Posterior vena cava (tissue), 2 donors: ENCODE results near the gene KIF3C. TPM values are rescaled to one million over a fixed set of nuclear protein-coding genes. Genes with fewer than 3 reads are reported as not detected.
A peak's percentile ranks its signal among the peaks of the same experiment; 100 is the strongest.
"Not testable (repeated sequence)": the region's sequence is repeated elsewhere in the genome, so short reads cannot be mapped to it uniquely, and the experiment has no call there.

Source experiments
- DNase-seq: peaks from one replicate; pipeline ENCODE4 v3.0.0-alpha.2; 2020; ENCODE audit warnings: low spot score
- intact Hi-C, 2 donors: fragments of 100-400 bp; cut with DNase I; formaldehyde crosslinking; loops; one replicate each; pipeline versions ENCODE4 v1.14.1 to v1.14.2; 2022 to 2023
- total RNA-seq, 2 donors: library from RNA; stranded (reverse); fragmentation: NEBNext Ultra II Directional; extraction: Animal tissue kit (Norgen Biotek cat#: 25700); gene quantifications; one replicate each; pipeline ENCODE4 v1.2.1, GENCODE V29; 2021
- donor health status: DM: yes; HTN: yes; CAD: no.
- donor health status: DM: yes; HTN: yes; CAD: no.

KIF3C gene
- total RNA-seq, 2 donors from 2014 or later = 3.9 to 10.9 TPM

DNA sequence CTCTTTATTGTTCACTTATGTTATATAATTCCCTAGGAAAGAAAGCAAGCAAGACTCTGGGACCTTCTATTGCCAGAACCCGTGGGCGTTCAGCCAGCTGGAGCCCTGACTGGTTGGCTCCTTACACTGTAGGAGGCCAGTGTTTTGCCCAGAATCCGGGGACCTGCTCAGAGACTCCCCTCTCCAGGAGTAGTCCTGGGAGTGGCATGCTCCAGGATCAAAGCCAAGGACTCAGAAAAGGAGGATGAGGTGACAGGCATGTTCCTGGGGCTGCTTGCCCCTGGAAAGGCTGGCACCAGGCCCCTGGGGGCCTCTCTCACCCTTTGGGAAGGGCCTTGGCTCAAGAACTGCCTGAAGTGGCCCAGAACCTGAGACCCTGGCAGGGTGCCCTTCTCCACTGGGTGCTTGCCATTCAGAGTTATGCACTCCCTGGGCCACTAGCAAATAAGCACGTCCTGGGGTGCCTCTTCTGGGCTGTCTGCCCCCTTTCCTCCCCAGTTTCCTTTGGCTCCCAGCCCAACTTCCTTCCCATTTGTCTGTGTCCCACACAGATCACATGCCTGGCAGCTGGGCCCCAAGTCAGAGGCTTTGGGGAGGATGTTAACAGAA lies 19.6 kb upstream of the KIF3C start:
- DNase-seq = peak; percentile 85
- intact Hi-C loops = no loop called here

DNA sequence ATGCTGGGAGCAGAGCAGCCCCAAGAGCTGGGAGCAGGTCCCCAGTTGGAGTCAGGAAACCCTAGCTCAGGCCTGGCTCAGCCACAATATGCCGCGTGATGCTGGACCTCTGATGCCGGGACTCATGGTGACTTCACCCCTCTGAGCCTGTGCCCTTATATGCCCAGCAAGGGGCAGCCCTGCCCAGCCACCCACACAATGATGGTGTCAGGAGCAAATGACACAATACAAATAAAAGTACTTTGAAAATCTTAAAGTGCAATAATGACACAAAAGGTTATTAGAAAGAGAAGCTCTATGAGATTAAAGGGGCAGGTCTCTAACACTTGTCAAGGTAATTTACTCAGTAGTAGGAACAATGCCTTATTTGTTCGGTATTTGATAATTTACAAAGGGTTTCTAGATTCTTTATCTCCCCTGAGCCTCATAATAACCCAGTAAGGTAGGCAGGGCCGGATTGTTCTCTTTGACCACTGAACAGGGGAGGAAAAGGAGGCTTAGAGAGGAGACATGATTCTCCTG lies 18.3 kb upstream of the KIF3C start:
- DNase-seq = peak; percentile 78

DNA sequence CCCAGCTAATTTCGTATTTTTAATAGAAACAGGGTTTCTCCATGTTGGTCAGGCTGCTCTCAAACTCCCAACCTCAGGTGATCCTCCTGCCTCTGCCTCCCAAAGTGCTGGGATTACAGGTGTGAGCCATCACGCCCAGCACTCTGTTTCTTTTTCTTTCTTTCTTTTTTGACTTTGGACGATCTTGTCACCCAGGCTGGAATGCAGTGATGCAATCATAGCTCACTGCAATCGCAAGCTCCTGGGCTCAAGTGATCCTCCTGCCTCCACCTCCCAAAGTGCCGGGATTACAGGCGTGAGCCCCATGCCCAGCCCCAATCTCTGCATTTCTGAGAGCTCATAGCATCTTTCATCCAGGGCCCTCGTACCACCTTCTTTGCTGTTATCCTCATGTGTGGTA lies 17.1 kb upstream of the KIF3C start:
- intact Hi-C loops = not testable (repeated sequence)
- peak; percentile 34 for DNase-seq

More for the DNA sequence above, 18.3 kb upstream of the KIF3C start:
- intact Hi-C loops = no loop called here

DNA sequence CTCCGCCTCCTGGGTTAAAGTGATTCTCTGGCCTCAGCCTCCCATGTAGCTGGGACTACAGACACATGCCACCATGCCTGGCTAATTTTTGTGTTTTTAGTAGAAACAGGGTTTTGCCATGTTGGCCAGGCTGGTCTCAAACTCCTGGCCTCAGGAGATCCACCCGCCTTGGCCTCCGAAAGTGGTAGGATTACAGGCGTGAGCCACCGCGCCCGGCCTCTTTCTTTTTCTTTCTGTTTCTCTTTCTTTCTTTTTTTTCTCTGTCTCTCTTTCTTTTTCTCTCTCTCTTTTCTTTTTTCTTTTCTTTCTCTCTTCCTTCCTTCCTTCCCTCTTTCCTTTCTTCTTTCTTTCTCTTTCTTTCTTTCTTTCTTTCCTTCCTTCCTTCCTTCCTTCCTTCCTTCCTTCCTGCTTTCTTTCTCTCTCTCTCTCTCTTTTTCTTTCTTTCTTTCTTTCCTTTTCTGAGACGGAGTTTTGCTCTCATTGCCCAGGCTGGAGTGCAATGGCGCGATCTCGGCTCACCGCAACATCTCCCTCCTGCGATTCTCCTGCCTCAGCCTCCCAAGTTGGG lies 16.6 kb upstream of the KIF3C start:
- peak; percentile 44 for DNase-seq
- intact Hi-C loops = not testable (repeated sequence)

DNA sequence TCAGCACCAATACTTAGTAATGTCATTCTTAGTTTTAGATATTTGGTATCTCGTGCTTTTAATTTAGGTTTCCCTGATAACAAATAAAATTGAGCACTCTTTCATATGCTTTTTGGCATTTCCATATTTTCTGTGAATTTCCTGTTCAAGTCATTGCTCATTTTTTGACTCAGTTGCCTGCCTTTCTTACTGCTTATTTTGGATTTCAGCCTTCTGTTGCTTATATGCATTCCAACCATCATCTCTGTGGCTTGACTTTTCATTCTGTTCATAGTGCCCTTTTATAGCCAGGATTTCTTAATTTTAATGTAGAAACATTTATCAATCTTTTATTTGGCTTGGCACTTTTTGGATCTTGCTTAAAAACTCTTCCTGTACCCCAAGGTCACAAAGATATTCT lies 14.5 kb upstream of the KIF3C start:
- intact Hi-C loops = no loop called here
- no peak for DNase-seq

DNA sequence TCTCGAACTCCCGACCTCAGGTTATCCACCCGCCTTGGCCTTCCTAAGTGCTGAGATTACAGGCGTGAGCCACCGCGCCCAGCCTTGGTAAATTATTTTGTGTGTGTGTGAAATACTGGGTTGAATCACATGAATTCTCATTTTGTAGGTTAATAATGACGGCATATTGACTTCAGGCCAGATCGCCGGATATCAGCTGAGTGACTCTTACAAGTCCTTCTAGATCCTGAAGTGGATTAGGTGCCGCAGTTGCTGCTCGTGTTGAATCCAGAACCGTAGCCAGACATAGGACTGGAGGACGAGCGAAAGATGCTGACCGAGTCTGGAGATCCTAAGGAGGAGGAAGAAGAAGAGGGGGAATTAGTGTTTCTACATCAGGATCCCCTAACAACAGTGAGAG lies 12.2 kb upstream of the KIF3C start:
- intact Hi-C loops = no loop called here

DNA sequence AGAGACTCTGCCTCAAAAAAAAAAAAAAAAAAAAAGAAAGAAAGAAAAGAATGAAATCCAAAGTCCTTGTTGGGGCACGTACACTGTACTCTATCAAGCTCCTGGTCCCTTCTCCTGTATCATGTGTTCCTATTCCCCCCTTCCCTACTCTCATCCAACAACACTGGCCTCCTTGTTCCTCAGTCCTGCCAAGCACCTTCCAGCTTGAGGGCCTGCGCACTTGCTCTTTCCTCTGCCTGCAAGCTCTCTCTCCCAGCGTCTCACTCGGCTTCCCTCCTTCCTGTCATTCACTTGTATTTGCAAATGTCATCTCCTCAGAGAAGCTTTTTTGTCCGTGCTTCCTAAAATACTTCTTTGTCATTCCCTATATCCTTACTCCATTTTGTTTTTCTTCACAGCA lies 10.8 kb upstream of the KIF3C start:
- intact Hi-C loops = loop anchor here in 1 of 2 donors (2.0 kb wide), 1 partner anchor 152 kb away; no protein-coding TSS in a partner anchor

More for the DNA sequence above, 12.2 kb upstream of the KIF3C start:
- peak; percentile 30 for DNase-seq

DNA sequence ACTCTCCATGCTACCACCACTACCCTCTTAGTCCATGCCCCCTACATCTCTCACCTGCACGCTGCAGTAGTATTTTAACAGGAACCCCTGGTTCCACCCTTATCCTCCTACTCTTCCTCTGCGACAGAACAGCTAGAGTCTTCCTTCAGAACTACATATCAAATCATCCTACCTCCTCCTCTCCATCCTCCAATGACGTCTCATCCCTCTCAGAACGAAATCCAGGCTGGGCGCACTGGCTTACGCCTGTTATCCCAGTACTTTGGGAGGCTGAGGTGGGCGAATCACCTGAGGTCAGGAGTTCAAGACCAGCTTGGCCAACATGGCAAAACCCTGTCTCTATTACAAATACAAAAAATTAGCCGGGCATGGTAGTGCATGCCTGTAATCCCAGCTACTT lies 10.3 kb upstream of the KIF3C start:
- intact Hi-C loops = loop anchor here in 1 of 2 donors (2.0 kb wide), 1 partner anchor 152 kb away; no protein-coding TSS in a partner anchor
- peak; percentile 49 for DNase-seq

More for the DNA sequence above, 10.8 kb upstream of the KIF3C start:
- DNase-seq = peak; percentile 44

DNA sequence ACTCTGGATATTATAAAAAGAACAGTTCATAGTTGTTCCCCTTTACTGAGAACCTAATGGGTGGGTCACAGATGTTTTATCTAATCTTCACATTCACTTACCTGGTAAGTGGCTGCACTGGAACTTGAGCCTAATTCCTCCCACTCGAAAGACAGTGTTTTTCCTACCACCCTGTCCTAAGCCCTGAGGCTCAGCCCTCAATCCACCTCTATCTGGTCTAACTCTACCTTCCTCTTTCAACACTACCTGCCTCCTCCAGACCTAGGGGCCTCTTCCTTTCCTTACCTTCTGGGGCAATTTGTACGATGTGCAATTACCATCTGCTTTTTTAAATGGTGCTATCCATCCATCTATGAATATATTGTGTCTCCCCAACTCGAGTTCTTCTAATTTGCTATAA lies 9.7 kb upstream of the KIF3C start:
- intact Hi-C loops = loop anchor here in 1 of 2 donors (2.0 kb wide), 1 partner anchor 153 kb away; no protein-coding TSS in a partner anchor

DNA sequence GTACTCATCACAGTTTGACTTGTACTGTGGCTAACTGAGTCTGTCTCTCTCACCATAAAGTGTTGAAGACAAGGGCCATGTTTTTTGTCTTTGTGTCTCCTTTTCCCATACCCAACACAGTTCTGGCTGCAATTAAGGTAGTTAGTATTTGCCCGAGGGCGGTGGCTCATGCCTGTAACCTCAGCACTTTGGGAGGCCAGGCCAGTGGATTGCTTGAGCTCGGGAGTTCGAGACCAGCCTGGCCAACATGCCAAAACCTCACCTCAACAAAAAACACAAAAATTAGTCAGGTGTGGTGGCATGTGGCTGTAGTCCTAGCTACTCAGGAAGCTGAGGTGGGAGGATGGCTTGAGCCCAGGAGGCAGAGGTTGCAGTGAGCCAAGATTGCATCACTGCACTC lies 6.9 kb upstream of the KIF3C start:
- intact Hi-C loops = no loop called here

More for the DNA sequence above, 9.7 kb upstream of the KIF3C start:
- DNase-seq = no peak

DNA sequence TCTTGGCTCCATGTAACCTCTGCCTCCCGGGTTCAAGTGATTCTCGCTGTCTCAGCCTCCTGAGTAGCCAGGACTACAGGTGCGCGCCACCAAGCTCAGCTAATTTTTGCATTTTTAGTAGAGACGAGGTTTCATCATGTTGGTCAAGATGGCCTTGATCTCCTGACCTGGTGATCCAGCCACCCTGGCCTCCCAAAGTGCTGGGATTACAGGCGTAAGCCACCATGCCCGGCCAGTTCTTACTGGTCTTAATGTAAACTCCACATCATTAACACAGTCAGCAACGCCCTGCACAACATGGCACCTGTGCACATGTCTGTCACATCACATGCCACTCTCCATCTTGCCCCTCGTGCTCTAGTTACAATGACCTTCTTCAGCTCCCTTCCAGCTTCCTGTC lies 5.8 kb upstream of the KIF3C start:
- peak; percentile 31 for DNase-seq
- intact Hi-C loops = no loop called here

More for the DNA sequence above, 6.9 kb upstream of the KIF3C start:
- peak; percentile 22 for DNase-seq

DNA sequence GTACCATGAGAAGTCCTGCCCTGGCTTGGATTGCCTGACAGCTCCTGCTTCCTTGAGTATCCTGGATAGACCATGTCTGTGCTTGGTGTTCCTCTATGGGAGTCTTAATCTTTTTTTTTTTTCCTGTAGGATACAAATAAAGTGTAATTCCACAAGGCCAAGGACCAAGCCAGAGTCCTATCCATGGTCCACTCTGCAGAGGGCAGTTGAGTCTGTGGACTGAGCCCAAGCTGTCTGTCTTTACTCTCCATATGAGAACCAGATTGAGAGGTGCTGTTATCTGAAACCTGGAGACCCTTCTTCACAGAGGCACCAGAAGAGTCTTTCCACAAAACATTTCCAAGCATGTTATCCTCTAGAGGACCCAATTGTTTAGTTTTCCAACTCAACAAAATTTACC lies 1.4 kb upstream of the KIF3C start:
- intact Hi-C loops = no loop called here
- DNase-seq = peak; percentile 13

DNA sequence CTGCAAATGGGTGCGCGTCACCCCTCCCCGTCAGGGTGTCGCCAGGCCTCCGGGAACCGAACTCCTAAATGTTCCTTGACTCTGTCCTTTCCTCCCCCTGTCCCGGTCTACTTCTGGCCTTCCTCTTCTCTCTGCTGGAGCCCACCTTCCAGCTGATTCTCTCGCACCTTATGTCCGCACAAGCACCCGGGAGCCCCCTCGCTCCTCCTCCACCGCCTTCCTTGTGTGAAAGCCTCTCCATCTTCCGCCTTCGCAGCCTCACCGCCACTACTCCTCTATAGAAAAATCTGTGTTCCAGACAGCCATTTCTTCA lies 627 bp upstream of the KIF3C start:
- no peak for DNase-seq
- intact Hi-C loops = no loop called here

DNA sequence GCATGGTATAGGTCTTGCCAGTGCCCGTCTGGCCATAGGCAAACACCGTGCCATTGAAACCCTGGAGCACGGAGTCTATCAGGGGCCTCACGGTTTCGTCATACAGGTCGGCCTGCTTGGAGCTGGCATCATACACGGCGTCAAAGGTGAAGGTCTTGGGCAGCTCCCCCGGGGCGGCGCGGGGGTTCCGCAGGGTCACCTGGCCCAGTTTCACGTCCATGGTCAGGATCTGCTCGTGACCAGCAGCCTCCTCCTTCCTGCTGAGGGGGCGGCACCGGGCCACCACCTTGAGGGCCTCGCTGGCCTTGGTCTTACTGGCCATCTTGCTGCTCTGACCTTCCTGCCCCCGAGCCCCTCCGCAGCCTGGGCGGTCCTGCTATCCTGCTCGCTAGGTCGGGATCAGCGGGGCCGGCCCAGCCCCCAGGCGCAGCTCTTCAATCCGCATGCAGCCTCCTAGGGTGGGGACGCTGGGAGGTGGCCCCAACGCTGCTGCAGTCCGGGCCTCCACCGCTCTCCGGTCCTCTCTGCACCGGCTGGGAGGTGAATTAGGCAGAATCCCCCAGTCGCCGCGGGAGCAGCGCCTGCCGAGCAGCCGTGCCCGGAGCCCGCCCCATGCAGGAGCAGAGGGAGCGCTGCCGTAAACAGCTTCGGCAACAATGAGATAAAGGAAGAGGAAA lies 563 bp downstream of the KIF3C start:
- intact Hi-C loops = no loop called here
- DNase-seq = peak; percentile 79

DNA sequence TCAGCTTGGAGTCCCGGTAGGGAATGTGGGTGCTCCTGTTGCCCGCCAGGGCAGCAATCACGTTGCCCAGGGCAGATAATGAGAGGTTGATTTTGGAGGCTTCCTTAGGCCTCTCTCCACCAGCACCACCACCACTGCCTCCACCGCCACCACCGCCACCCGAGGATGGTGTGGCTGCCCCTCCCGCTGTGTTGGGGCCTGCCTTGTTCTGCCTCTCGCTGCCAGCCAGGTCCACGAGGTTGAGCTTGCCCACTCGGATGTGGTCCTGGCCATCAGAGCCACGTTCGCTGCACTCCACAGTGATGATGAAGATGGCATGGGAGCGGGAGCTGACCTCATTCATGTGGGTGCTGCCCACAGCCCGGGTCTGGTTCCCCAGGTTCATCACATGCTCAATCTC lies 1.3 kb downstream of the KIF3C start:
- peak; percentile 62 for DNase-seq
- intact Hi-C loops = no loop called here

DNA sequence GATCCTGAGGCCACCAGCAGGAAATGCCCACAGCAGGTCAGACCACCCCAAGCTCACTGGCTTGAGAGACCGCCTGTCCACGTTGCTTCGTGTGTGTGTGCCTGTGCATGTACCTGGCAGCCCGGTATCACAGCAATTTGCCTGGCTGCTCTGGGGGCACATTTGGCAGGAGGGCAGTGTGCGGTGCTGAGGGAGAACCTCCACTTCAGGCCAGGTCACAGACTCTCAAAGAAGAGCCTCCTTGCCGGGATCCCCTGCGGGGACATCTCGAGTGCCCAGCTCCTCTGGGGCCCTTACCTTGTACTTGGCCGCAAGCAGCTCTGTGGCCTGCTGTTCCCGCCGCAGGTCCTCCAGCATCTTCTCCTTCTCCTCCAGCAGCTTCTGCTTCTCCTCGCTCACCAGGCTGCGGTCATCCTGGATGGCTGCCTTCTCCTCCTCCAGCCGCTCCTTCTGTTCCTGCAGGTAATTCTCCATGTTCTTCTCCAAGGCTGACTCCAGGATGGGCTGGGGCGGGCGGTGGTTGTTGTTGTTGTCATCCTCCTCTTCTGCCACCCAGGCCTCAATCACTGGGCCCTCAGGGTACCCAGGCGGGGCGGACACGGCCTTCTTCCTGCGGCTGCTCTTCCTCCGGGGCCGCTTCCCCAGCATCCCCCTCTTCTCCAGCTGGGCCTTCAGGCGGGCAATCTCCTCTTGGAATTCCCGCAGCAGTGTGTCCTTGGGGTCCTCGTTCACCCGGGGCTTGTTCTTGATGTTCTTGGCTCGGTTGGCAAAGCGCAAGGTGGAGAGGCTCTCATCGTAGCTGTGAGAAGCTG lies 2.0 kb downstream of the KIF3C start:
- intact Hi-C loops = no loop called here
- peak; percentile 77 for DNase-seq

DNA sequence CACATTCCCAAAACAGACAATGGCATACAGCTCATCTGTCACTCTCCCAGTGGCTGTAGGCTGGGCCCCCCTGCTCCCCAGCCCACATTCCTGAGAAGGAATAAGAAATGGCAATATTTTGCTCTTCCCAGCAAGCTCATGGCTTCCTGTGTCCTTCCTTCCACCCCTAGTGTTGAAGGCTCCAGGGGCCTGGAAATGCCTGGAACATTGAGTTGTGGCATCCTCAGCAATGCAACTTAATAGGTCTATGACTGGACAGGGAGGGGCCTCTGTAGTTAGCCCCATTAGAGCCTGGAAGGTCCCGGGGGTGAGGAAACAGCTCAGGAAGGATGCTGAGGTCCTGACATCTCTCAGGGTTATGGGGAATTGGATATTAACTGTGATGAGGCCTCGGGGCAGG lies 3.3 kb downstream of the KIF3C start:
- peak; percentile 29 for DNase-seq
- intact Hi-C loops = no loop called here

DNA sequence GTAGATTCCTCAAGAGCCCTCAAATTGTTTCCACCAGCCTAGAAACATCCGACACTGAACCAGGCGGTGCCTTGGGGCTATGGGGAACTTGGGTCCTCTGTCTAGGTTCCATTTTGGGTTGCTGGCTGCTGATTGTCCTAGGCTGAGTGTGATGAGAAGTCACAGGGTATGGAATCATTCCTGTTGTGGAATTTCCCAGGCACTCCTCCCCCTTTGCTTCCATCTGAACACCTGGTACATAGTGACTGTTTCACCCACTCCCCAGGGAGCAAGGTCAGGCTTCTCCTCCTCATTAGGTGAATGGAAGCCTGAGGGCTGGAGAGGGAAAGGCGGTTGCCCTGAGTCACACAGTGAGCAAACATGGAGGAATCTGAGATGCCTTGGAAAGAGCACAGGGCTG lies 4.5 kb downstream of the KIF3C start:
- peak; percentile 26 for DNase-seq
- intact Hi-C loops = no loop called here

DNA sequence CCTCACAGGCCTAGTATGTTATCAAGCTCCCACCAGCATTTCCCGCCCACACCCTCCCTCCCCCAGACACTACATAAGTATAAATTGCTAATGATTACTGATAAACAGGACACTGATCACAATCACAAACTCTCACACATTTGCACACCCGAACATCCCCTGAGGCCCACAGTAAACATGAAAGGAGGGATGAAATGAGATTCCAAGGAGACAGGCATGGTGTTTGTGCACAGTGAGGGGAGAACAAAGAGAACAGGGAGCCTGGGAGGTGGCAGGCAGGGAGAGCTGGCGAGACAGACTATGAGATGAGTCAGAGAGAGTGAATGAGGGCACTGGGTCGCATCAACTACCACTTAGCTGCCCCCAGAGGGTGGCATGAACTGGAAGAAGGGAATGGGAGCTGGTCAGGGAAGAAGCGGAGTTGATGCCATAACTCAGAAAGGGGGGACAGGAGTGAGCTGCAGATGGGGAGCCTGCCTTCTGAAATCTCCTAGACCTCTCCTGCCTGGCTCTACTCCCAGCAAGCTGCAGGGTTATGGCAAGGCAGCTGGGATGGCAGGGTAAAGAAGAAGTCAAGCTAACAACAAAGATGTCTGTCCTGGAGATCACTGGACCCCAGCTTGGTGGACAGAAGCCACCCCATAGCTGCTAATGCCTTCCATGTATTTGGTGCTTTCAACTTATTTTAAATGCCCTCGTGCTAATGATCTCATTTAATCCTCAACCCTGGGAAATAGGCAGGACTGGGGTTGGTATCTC lies 5.1 kb downstream of the KIF3C start:
- peak; percentile 24 for DNase-seq
- intact Hi-C loops = no loop called here
